GM13977 (cell line): Measurements from ENCODE around the gene COMMD1.

Experiments
- DNase-seq: peaks from one replicate; pipeline ENCODE4 v3.0.0; 2012; ENCODE audit warnings: low spot score
- CTCF ChIP-seq: IDR thresholded peaks from 2 replicates; pipeline ENCODE4 v1.5.1; 2012; ENCODE audit warnings: mild to moderate bottlenecking, control low read depth; ENCODE audit not compliant: insufficient read depth; ENCODE audit errors: extremely low read depth, missing control alignments
- in situ Hi-C: fragments of 300-500 bp; cut with MboI; formaldehyde crosslinking; loops from one replicate; pipeline ENCODE4 v1.12.0; 2022; ENCODE audit warnings: low sequenced_read_pairs, low pct_unique_long_range_greater_than_20kb, mixed read lengths, inconsistent platforms; ENCODE audit not compliant: unreplicated experiment

COMMD1 gene

GRCh38 chr2:61922714-61923113, 17.2 kb downstream of the COMMD1 start:
- DNase-seq = no peak
- in situ Hi-C loops = loop anchor here (5.0 to 25.0 kb wide), 2 partner anchors 490 to 840 kb away; no protein-coding TSS in a partner anchor

GRCh38 chr2:61924895-61925663, 19.6 kb downstream of the COMMD1 start:
- TF ChIP-seq CTCF = no peak
- no peak for DNase-seq
- in situ Hi-C loops = loop anchor here (5.0 to 25.0 kb wide), 2 partner anchors 487 to 837 kb away; no protein-coding TSS in a partner anchor

More at GRCh38 chr2:61922714-61923113, 17.2 kb downstream of the COMMD1 start:
- no peak for TF ChIP-seq CTCF

GRCh38 chr2:61926531-61927477, 21.3 kb downstream of the COMMD1 start:
- no peak for DNase-seq
- in situ Hi-C loops = no loop called here
- no peak for TF ChIP-seq CTCF

DNA sequence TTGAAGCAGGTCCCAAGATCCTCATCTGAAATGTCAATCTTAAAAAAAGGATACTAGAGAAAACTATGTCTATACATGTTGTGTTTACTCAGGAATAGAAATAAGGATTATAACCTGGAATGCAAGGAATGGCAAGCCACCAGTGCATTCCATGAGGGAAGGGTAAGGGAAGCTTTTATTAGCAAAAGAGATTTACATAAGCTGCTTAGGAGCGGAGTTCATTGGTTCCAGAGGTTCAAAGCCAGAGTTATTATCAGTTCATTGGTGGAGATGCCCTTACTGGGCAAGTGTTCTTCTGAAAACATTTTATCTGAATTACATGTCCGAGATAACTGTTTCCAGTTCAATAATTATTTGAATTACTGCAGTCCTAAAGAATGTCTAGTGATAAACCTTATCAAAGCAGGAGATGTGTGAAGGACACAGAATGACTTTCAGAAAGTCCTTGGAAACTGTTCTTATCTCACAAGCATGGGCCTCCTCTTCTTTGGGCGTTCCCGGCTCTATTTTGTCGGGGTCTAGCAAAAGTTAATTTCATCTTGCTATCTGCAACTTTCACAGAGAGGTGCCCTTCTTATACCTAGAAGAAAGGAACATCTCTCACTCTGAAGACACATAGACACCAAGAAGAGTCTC, 23.5 kb downstream of the COMMD1 start:
- in situ Hi-C loops = no loop called here
- DNase-seq = no peak
- no peak for TF ChIP-seq CTCF

DNA sequence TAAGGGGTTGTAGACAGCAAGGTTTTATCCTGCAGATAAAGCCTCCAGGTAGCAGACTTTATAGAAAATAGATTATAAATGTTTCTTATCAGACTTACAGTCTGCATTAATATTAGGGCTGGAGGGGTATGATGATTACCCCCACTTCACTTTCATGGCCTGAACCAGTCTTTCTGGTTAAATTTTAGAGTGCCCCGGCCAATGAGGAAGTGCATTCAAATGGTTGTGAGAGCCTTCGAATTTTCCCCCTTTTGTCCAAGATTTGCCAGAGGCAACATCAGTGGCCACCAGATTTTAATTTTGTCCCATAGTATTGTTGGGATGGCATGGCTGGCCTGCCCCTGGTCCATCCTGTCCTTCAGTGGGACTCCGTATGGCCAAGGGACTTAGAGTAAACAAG, 31.6 kb downstream of the COMMD1 start:
- no peak for TF ChIP-seq CTCF
- no peak for DNase-seq
- in situ Hi-C loops = no loop called here

DNA sequence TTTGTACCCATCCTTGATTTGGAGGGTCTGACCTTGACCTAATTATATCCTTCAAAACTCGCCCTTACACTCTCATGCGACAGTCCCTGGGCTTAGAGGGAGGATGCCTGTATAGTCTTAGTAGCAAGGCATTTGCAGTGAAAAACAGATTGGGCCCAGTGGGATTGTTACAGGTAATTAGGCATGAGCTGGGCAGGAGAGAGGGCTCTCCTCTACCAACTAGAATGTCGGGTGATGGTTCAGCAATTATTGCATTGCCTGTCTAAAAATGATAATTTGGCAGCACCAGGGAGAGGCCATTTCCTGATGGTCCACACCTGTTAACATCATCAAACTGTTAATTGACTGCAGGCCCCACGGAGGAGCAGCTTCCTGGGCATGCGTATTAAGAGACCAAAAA, 32.4 kb downstream of the COMMD1 start:
- TF ChIP-seq CTCF = no peak
- in situ Hi-C loops = no loop called here
- DNase-seq = no peak
